ENCODE data around the gene CFB. TPM values are rescaled to one million over a fixed set of nuclear protein-coding genes. Genes with fewer than 3 reads are reported as not detected.
A peak's percentile ranks its signal among the peaks of the same experiment; 100 is the strongest.

CFB gene
- total RNA-seq, 1 experiment from 2014 or later, result 0.31 TPM

GRCh38 chr6:31899215-31899614, 46.7 kb upstream of the CFB start:
- Mint-ChIP-seq H3K36me3 (ENCODE audit: insufficient read depth in 1 of 3, low read depth in 3 of 3) (peaks cover 19 to 35% (median 33%) of the 10 kb centered on the region in 3 experiments), H3K4me3 (peak overlapping the region in 1 of 2 experiments; percentile 55; a peak in 3 of 5 replicates), H3K4me1 (peaks cover 22 to 36% of the 10 kb centered on the region in 2 experiments), H3K9me3 (no peaks in the 10 kb centered on the region; a peak in 1 of 5 replicates), H3K27me3 (ENCODE audit: low read depth) (no peaks in the 10 kb centered on the region), H3K27ac (peak overlapping the region in 1 of 3 experiments; percentile 55; a peak in 1 of 7 replicates)
- H2BK120ac ChIP-seq (ENCODE audit: low read depth, low read length, poor library complexity, severe bottlenecking), result no peak overlapping the region
- H3K56ac ChIP-seq (ENCODE audit: insufficient read length, low read depth, low read length), result no peak overlapping the region
- no peak overlapping the region for H2AFZ ChIP-seq (ENCODE audit: low read length)
- no peaks in the 10 kb centered on the region; the same call in 1 of the 2 replicates for H3K4me1 ChIP-seq (ENCODE audit: insufficient read depth, low read length)
- H2BK5ac ChIP-seq (ENCODE audit: insufficient read length, low read length), result no peak overlapping the region
- no peak overlapping the region for H3K14ac ChIP-seq (ENCODE audit: insufficient read depth, low read length)
- H3K27ac ChIP-seq (ENCODE audit: insufficient read length, low read depth, low read length), result no peak overlapping the region
- H3K4ac ChIP-seq (ENCODE audit: low read depth, low read length), result no peak overlapping the region
- no peak for TF ChIP-seq CTCF (conservative IDR thresholded peaks at IDR 0.05)
- H3K18ac ChIP-seq (ENCODE audit: insufficient read length, low read depth, low read length), result no peak overlapping the region
- no peak overlapping the region for H4K8ac ChIP-seq (replicated peaks; ENCODE audit: insufficient read length, low read depth, low read length)
- no peaks in the 10 kb centered on the region for H3K79me1 ChIP-seq (ENCODE audit: insufficient read depth, low read depth, low read length, poor library complexity, severe bottlenecking)
- no peak overlapping the region for H4K91ac ChIP-seq (ENCODE audit: insufficient read length, low read depth, low read length)
- H3K27me3 ChIP-seq (ENCODE audit: insufficient read depth, low read length), result no peaks in the 10 kb centered on the region
- peaks cover 11% of the 10 kb centered on the region for H3K23me2 ChIP-seq (ENCODE audit: insufficient read length, low read depth, low read length, poor library complexity, severe bottlenecking)
- no CpG with 5 or more reads among the region's 5 CpGs for WGBS (ENCODE audit: extremely low coverage, insufficient read length, low lambda C conversion rate)
- no peaks in the 10 kb centered on the region for H4K20me1 ChIP-seq (ENCODE audit: control insufficient read depth, insufficient read depth, insufficient read length)
- H3T11ph ChIP-seq (ENCODE audit: low read length), result no peak overlapping the region
- H2BK15ac ChIP-seq (ENCODE audit: low read depth, low read length), result no peak overlapping the region
- no peaks in the 10 kb centered on the region; the same call in 1 of the 2 replicates for H3K79me2 ChIP-seq (ENCODE audit: insufficient read depth, low read length)
- H4K5ac ChIP-seq (ENCODE audit: insufficient read length, low read depth, low read length), result no peak overlapping the region
- H3K9ac ChIP-seq (ENCODE audit: extremely low read depth, insufficient read length, low read length), result no peak overlapping the region
- no peaks in the 10 kb centered on the region for H3K9me3 ChIP-seq (ENCODE audit: control insufficient read depth, low read depth, low read length)
- H3K4me2 ChIP-seq (ENCODE audit: insufficient read depth, insufficient read length, low read length), result no peak overlapping the region
- no peak overlapping the region for H2AK5ac ChIP-seq (ENCODE audit: insufficient read length, low read length)
- no peak overlapping the region for H3K23ac ChIP-seq (ENCODE audit: insufficient read length, low read depth, low read length)
- H2BK12ac ChIP-seq (ENCODE audit: insufficient read length, low read depth, low read length), result no peak overlapping the region
- H2BK20ac ChIP-seq (ENCODE audit: low read depth, low read length, poor library complexity, severe bottlenecking), result no peak overlapping the region
- DNase-seq, result no peak
